HG02938 (cell line): Measurements from ENCODE around the gene BTRC.

Experiments
- ATAC-seq: cut with Tn5 transposase; IDR thresholded peaks from one replicate; pipeline ENCODE4 v1.9.1; 2021; ENCODE audit warnings: mild to moderate bottlenecking, moderate library complexity; ENCODE audit not compliant: unreplicated experiment

Gene BTRC

DNA sequence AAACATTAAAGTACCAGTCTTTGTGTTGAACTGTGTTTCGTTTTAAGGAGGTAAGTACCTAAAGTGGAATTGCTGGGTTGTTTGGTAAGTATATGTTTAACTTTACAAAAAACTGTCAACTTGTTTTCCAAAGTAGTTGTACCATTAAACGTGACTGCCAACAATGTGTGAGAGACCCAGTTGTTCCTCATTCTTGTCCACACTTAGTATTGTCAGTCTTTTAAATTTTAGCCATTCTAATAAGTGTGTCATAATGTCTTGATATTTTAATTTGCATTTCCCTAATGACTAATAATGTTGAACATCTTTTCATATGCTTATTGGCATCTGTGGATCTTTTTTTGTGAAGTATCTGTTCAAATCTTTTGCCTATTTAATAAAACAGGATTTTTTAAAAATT is 159.8 kb downstream of the BTRC start:
- ATAC-seq = no peak

DNA sequence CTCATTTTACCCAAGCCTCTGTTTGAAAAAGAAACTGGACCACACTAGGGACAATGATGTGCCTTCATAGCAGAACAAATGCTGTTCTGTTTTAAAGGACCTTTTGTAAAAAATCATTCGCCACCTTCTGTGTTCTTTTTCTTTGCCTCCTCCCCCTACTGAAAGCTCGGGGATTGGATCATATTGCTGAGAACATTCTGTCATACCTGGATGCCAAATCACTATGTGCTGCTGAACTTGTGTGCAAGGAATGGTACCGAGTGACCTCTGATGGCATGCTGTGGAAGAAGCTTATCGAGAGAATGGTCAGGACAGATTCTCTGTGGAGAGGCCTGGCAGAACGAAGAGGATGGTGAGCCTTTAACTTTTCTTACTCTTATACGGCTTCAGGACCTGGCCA is 171.9 kb downstream of the BTRC start:
- no peak for ATAC-seq

DNA sequence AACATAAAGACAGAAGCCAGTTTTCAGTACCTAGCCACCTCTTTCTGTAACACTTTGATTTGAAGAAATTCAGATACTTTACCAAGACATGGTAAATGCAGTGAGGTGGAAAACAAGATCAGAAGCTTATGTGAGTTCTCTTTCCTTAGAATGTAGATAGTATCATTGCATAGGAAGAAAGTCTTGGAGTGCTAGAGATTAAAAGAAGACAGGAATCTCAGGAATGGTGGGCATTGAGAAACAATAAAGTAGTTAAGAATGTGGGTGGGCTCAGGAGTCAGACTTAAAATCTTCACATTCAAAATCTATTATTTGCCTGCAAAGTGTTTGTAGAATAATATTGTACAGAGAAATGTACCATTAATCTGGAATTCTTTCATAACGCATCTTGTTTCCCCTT is 175.2 kb downstream of the BTRC start:
- ATAC-seq = no peak

DNA sequence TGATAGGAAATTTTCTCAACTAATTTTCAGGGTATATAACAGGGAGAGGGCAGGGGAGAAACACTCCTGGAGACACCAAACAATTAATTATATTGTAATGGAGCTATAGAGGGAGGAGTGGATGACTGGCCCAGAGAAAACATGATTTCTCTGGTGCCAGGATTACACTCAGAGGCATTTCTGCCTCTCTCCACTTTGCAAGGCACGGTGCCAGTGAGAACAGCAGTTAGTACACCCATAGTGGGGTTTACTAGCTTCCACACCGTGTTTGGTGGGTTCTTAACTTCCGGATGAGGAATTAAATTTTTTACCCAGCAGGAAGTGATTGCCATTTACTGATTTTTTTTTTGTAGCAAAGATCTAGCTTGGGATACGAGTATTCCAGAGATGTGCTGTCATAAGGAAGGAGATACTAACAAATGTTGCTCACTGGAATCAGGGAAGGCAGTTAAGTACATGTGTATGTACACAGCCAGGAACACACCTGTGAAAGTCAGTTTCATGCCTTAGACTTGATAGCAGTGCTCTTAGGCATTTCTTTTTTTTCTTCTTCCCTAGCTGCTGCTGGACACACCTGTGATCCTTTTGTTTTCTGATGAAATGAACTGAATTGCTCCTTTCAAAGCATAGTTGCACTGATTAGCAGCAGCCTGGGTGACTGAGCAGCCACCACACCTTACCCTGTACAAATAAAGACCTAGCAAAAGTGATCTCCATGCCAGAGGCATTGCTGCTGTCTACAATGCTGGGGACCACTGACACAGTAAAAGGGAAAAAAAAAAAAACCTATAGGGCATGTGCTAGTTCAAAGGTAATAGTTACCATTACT is 176.0 kb downstream of the BTRC start:
- no peak for ATAC-seq

DNA sequence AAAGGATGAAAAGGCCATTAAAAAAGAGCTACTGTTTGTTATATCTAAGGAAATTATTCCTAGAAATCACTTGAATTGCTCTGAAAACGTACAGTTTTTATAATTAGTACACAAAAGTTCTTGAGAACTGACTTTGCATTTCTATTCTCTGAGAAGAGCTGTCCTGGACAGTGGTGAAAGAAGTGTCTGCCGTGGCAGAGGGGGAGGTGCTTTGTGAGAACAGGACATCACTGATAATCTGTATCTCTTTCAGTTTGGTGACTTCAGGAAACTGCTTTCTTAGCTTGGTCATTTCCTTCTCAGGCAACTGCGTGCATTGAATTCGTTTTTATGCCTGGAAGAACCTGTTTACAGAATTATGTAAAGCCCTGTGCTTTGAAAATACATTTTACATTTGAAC is 182.0 kb downstream of the BTRC start:
- ATAC-seq = no peak

DNA sequence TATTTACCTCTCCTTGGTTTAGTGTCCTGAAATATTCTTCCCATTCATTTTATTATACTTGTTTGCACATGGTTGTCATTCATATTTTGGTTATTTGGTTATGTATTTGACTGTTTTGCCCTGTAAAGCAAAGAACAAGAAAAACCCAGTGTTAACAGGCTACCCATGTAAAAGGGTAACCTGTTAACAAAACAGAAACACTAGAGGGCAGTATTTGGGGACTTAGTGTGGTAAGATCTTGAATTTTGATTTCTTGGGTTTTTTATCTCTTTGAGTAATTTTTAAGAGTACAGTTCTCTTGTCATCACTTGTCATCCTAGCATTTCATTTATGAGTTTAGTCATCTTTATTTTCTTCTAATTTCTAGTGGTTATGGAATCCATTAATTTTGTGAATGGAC is 182.8 kb downstream of the BTRC start:
- ATAC-seq = no peak

DNA sequence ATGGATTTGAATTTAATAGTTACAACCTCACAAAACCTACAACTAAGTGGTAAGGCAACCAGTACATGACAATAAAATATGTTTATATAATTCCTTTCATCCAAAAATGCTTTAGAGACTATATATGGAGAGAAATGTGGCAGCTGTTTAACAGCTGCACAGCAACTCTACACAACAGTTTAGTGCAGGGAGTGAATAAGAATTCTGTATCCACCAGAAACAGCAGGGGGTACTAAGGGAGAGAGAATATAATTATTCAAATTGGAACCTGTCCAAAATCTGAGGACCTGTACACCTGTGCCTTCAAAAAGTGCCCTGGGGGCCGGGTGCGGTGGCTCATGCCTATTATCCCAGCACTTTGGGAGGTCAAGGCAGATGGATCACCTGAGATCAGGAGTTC is 184.5 kb downstream of the BTRC start:
- no peak for ATAC-seq

DNA sequence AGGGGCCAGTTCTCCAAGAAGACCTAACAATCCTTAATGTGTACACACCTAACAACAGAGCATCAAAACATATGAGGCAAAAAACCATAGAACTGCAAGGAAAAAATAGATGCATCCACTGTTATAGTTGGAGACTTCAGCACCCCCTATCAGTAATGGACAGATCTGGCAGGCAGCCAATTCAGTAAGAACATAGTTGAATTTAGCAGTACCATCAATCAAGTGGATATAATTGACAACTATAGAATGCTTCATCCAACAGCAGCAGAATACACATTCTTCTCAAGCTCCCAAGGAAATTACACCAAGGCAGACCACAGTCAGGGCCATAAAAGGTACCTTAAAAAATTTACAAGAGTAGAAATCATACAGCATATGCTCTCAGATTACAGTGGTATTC is 191.9 kb downstream of the BTRC start:
- no peak for ATAC-seq

DNA sequence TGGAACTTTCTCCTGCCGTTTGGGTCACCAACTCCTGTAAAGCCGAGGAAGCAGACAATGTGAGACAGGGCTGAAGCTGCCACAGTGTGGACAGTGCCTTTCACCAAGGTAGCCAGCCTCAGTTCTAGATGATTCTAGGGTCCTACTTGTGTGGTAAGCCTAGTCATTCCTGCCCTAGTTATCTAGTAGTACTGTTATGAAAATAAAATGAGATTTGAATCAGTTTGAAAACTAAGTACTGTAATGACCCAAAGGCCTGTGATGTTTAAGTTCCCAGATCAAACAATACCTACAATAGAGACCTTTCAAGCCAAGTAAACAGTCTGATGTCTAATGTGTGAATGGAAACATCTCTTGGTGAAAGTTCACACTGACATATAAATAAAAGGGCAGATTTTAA is 197.0 kb downstream of the BTRC start:
- no peak for ATAC-seq

DNA sequence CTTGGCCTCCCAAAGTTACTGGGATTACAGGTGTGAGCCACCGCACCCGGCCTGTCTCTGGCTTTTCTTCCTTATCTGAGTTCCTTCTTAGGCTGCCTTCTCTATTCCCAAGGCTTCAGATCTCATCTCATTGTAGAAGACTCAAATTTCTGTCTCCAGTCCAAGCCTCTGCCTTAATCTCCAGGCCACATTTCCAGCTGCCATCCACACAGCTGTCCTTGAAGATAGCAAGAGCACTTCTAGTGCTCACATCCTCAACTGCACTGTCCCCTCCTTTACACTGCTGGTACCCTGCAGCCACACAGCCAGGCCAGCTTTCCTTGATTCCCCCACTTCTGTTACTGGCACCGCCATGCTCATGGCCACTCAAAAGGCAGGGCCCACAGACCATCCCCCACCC is 198.5 kb downstream of the BTRC start:
- no peak for ATAC-seq

DNA sequence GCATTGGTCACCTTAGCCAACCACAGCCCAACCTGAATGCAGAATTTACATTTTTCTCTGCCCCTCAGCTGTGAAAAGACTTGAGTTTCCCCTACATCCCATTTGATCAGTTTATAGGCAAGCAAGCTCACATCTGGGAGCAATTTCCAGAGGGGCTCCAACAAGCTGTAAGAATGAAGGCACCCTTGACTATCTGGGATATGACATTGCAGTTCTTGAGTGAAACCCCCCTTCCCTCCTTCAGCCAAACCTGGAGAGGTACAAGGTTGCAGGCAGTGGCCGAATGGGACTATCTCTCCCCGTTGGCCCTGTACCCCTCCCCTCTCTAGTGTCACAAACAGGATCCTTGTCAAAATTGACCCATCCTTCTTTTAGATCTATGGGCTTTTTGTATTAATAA is 203.6 kb downstream of the BTRC start:
- ATAC-seq = no peak

DNA sequence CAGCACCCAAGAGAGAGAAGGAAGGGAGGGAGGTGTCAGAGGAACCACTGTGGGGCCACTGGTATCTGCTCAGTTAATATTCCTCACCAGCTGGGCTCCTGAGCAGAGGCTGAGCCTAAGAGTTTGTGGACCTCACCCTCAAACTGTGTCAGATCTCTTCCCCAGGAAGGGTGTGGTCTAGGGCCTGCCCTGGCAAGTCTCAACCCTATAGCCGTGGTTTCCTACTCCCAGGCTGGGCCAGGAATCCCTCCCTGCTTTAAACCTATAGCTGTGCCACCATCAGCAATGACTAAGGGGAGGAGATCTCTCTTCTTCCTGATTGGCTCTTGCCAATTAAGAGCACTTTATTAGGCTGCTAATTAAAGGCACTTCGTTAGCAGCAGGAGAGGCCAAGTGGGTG is 204.2 kb downstream of the BTRC start:
- no peak for ATAC-seq

DNA sequence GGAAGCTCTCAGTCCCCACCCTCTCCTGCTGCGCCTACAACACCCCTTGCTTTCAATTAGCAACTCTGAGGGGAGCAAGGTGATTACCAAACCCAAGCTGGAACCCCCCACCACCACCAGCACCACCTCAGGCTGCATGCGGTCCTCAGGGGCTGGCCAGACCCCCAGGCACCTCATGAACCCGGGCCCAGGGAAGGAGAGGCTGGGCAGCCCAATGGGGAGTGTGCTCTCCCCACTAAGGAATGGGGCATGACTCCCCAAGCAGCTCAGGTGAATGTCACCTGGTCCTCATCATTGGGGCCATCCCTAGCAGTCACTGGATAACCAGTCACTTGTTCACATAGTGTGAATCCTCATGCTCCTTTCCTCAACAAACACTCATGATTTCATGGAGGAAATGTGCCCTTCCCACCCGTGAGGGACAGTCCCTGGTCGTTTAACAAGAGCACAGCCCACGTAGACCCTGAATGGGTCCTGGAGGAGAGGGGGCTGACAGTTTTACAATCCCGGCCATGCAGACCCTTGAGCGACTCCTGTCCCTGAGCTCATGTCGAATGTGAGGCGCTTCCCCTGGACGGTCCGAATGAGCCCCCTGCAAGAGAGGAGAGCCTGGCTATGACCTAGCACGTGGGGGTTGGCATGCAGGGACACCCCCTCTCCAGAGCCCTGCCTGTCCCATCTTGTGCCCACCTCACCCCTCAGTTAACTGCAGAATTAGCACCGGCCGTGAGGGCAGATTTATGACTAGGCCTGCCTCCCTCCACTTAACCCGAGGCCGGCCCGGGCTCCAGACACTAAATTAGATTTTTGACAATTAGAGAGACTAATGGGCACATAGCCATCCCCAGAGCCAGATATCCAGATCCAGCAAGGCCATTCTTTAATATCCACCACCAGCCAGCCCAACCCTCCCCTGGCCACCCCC is 205.0 kb downstream of the BTRC start:
- ATAC-seq = no peak

DNA sequence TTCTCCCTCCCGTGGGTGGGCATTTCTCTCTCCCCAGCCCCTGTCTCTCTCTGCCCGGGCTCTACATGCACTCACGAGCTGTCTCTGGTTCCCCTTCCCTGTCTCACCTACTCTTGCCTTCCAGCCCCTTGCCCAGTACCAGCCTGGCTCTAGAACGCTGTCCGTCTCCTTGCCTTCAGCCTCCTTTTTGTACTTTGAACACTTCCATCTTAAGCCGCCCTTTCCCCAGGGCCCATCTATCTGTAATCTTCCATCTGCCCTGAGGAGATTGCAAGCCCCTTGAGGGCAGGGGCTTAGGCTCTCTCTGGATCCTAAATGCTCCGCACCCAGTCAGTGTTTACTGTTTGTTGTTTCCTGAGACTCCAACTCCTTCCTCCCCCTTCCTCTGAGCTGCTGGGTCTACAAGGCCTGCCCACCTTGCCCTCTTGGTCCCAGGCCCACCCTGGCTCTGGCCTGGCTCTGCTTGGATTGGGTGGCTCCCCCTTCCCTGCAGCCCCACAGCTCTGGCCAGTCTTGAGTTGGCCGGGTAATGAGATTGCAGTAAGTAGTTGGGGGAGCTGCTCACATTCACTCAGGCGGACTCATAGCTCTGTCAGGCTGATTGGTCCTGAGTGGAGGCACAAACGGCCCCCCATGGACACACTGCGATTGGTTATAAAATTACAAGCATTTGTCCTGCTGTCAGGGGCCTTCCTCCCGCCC is 205.8 kb downstream of the BTRC start:
- no peak for ATAC-seq

DNA sequence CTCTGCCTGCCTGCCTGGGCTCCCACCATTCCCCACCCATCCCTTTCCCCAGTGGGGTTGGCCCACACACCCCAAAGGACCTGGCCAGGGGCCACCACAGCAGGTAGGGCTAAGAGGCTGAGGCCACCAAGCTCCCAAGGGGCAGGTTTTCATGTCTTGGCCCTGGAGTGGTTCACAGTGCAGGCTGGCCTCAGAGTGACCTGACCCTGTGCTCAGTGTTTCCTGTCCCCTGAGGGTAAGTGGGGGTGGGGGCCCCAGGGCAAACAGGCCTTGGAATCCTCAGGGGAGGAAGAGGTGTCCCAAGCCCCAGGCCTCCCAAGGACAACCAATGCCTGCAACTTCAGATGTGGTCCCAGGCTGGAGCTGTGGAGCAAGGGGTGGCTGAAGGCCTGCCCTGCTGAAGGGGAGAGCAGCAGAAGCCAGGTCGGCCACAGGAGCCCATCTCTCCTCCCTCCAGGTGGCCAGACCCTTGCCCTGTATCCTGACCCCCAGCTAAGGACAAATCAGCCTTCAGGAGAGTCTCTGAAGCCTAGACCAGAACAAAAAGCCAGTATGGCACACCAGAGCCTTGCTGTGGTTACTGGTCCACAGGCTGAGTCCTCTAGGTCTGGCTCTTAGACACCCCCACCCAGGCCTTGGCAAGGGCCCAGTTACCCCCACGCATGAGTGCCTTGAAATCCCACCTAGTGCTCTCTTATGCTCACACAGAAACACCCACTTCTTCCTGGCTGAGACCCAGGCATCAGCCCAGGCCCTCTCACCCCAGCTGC is 206.5 kb downstream of the BTRC start:
- no peak for ATAC-seq

DNA sequence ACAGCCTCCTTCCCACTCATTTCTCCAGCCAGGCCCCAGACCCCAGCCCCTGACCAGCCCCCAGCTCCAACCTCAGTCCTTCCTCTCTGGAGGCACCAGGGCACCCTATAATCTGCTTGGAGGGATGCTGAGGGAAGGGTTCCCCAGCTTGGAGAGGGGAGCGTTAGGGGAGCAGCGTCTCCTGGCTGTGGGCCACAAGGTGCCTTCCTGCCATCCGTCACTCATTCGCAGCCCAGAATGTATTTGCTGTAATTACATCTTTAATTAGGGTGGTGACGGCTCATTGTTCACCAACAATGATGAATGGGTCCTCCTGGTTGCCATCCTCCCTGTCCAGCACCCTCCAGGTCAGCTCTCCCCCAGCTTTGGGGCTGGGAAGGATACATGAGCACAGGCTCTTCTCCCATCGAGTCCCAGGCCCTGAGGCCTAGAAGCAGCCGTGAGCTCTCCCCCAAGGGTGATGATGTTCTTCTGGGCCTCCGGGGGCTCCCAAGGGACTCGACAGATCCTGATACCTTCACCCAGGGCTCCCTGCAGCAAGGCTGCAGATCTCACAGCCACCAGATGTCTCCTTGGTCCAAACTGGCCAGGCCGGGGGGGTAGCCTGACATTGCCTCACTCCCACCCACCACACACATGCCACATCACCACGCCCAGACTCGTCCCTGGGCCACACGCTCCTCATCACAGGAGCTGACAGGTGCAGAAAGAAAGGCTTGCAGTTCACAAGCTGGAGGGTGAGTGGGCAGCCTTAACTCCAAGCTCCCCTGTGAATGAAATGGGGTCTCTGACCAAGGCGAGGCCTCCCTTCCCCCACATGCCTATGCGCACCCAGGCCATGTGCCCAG is 207.3 kb downstream of the BTRC start:
- ATAC-seq = no peak

DNA sequence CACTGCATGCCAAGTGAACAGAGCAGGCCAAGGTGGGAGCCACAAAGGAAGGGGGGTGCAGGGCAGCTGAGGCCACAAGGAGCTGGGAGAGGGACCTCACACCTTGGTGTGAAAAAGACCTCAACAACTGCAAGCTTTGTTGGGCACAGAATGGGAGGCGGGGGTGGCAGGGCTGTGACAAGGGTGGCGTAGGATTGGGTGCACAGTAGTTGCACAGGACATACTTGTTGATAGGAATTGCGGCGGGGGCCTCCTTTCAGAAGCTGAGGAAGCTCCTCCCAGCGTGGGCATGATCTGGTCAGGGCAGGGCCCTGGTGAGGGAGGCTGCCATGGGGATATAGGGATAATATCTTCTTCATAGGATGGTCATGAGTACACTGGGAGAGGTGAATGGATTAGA is 208.3 kb downstream of the BTRC start:
- ATAC-seq = no peak

DNA sequence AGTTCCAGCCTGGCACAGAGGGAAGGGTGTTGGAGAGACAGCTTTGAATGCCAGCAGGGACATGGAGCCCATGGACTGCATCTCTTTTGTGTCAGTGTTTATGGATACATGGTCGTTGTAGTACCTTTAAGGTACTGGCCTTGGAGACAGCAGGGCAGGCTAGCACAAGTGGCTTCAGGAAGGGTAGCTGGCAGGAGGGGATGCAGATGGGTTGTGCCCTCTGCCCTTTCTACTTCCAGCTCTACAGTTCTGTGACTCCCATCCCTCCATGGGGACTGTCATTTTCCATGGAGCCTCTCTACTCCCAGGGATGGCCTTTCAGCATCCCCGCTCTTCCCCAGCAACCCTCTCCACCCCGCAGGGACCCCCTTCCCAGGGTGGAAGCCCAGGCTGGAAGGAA is 209.0 kb downstream of the BTRC start:
- ATAC-seq = no peak

DNA sequence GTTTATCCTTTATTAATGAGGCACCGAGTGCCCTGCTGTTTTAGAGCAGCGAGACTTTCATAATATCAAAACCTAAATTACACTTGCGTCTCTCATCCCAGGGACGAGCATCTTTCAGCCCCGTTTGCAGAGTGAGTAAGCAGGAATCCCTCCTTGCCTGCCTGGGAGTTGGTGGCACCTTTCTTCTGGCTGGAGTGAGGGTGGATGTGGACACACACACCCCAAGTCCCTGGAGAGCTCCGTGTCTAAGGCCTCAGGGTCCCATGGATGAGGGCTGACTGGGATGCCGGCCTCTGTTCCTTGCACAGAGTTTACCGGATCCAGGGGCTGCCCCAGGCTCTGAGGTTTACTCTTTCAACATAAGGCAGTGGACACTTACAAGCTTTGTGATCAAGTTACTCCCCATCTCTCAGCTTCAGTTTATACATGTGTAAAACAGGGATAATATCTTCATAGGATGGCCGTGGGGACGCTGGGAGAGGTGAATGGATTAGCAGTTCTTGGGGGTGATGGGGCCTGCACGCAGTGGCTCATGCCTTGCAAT is 209.6 kb downstream of the BTRC start:
- no peak for ATAC-seq
